Measurements from ENCODE around the gene ELL3.
"Not testable (repeated sequence)": the region's sequence is repeated elsewhere in the genome, so short reads cannot be mapped to it uniquely, and the experiment has no call there.

ELL3 gene

DNA sequence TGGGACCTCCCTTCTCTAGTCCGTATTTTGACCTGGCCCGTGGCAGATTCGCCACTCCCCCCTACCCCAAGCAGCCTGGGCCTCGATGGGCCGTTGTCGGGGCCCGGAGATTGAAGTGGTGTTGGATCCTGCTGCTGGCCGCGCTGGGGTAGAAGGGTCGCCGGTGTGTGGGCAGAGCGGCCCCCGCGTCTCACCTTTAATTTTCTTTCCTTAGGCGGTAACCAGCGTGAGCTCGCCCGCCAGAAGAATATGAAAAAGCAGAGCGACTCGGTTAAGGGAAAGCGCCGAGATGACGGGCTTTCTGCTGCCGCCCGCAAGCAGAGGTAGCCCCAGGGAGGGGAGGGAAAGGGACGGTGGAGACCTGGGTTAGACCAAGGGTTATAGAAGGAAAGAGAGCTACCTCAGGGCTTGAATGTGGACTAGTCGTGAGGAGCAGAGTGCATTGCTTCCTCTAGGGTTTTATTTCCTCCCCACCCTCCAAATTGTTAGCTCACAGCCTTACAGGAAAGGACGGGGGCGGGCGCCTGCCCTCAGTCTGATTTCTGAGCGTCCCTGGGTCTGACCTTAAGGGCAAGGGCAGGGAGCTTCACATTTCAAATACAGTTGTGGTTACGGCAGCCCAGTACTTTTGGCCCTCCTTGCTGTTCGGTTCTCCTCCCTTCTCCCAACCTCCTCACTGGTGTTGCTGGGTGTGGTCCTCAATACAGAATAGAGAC lies 16.2 kb upstream of the ELL3 start:
- no peak for DNase-seq (ENCODE audit: low read depth in 3 of 3, low spot score in 1 of 3)

DNA sequence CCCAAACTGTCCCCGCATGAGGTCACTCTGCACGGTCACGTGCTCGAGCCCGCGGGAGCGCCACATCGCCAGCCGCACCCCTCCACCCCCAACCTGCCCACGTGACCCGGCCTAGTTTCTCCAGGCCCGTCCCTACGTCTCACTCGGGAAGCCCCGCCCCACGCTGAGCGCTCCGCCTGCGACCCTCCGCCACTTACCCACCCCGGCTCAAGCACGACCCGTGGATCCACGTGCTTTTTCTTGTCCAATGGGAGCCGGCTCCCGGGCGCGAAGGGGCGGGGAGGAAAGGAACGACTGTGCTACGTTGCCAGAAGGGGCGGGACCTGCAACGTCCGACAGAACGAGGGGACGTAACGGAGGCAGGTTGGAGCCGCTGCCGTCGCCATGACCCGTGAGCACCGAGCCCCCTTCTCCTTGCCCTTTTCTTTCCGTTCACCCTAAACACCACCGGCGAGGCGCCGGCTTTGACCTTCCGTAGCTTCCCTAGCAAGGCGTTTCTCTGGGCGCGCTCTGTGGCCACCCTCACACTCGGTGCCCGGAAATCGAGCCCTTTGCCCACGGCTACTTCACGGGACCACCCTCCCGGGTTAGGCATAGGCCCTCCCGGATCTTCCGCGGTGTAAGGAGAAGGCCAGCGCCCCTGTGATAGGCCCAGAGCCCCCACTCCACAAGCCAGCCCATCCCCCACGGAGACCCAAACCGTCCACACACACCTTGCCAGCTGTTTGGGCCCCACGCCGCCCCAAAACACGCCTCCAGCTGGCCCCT lies 15.4 kb upstream of the ELL3 start, which contains the start of gene SERF2:
Gene SERF2, plus strand, starts transcription at position 328 of the 768 bp plus-strand sequence. Its CDS starts 57 bp downstream, at position 385.
- DNase-seq (ENCODE audit: low read depth in 3 of 3, low spot score in 1 of 3) = peak; percentile 98 to 99 (median 98)

DNA sequence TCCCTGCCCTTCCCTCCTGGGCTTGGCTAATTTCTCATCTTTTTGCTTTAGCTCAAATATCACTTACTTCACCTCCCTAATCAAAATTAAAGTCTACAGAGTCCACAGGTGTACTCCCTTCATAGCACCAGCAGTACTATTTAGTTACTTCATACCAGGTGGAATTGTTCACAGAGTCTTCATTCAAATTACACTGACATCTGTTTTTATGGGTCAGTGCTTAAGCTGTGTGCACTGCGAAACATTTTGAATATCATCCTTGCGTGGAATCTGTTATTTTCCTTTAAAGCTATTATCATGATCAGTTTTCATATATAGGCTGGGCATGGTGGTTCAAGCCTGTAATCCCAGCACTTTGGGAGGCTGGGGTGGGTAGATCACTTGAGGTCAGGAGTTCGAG lies 12.6 kb upstream of the ELL3 start:
- DNase-seq (ENCODE audit: low read depth in 3 of 3, low spot score in 1 of 3) = no peak

DNA sequence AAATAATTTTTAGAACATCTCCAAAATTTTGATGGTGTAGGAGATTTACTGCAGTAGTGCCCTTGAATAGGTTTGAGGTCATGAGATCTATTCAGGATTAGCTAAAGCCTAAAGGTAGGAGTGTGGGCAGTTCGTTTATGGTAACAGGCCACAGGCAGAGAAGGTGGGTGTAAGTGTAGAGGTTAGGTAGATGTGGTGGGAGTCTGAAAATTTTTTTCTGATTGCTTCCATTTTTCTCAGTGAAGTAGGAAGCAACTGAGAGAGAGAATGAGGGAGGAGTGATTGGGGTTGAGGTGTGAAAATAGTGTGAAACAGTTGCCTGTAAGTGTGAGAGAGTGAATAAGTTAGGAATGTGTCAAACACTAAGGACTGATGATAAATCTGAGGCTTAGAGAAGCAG lies 2.2 kb upstream of the ELL3 start:
- DNase-seq (ENCODE audit: low read depth in 3 of 3, low spot score in 1 of 3) = no peak

DNA sequence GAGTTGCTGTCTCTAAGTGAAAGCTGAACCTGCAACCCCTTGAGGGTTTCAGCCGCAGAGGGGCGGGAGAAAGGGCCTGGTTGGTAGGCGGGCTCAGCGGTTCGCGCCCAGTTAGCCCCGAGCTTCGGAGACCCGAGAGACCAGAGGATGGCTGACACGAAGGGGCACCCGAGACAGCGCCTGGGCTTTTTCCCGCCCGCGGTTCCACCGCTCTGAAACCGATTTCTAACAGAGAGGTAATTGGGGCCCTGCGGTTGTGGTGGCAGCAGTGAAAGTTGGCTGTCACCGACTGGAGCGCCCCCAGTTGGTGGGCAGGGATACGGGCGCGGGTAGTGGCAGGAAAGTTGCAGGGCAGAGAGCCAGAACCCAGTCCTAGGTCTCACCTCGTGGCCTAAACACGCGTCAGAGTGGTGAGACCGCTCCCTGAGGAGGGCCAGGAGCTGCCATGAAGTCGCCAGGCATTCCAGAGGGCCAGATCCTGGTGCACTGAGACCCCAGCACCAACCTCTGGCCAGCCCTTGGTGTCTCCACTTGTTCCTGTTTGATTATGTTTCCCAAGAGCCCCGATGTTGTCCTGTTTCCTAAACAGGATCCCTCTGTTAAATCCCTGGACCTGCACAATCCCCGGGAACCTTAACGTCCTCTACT lies 625 bp upstream of the ELL3 start:
- DNase-seq (ENCODE audit: low read depth in 3 of 3, low spot score in 1 of 3) = peak; percentile 30 to 69 (median 46)

DNA sequence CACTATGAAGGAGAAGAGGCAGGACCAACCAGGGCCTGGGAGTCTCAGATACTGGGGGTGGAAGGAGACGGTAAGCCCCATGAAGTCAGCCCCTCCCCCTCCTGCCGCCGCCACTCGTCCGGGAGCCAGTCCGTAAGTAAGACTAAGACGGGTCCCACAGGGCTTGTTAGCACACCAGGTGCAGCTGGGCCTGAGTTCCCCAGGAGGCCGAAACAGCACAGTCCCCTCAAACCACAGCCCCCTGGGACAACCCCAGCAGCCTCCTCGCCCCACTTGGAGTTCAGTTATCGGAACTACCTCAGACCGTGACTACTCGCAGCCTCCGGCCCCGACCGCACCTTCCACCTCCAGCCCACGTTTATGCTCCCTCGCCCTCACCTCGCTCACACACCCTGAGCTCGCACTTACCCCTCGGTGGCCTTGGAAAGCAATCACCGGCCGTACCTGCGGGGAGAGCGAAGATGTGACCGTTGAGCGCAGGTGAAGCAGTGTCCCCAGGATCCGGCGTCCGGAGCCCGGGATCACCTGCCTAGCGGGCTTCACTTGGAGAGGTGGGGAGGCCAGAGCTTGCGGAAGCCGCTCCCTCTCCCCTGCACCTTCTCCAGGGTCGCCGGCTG lies 557 bp downstream of the ELL3 start:
- DNase-seq (ENCODE audit: low read depth in 3 of 3, low spot score in 1 of 3) = no peak

DNA sequence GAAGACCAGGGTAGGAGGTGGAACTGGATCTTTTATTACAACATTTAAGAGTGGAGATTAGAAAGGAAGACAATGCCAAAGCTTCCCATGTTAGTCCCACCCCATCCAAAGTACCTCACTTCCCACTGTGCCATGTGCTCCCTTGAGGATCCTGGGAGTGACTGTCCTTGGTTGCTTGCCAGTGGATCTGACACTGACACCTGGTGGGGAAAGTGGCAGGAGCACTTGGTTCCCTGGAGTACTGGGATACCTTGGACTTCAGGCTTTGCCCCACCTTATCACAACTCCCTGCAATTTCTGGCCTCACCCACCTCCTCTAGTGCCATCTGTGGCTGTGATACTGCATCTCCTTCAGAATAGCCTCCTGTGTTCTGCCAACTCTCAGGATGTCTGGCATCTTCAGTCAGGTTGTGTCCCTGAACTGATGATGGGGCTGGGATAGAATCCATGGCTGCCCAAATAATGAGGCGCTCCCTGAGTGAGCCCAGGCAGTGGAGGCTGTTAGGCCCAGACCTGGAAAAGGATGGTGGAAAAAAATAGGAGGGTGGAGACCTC lies 1.3 kb downstream of the ELL3 start:
- no peak for DNase-seq (ENCODE audit: low read depth in 3 of 3, low spot score in 1 of 3)

DNA sequence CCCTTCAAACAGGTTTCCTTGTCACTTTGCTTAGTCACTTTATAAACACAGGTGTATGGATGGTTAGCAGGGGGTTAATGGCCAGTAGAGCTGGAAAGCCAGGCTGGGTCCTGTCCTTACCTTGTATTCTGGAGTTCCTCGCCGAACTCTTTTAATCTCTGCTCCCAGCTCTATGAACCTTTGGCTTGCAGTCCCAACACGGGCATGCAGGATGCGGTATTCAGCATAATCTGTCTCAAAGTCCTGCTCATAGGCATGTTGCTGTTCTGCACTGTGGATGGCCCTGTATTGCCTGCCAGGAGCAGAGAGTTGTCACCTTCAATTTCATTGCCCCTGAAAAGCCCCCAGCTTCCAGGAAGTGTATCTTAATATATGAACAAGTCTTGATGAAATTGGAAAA lies 2.7 kb downstream of the ELL3 start:
- DNase-seq (ENCODE audit: low read depth in 3 of 3, low spot score in 1 of 3) = no peak

DNA sequence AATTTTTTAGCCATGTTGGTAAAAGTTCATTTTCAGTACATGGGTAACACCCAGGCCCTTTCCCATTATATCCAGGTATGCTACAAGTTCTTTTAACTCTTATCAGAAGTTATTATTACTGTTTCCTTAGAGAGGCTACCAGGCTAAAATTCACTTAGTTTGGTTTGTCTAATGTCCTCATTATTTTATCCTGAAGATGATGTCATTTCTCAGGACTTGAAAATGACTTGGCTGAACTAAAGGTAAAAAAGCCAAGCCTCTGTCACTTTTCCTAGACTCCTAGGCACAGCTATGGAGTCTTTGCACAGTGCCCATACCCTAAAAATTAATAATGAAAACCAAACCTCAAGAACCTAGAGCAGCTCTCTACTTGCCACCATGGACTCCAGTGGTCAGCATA lies 4.1 kb downstream of the ELL3 start:
- DNase-seq (ENCODE audit: low read depth in 3 of 3, low spot score in 1 of 3) = no peak

DNA sequence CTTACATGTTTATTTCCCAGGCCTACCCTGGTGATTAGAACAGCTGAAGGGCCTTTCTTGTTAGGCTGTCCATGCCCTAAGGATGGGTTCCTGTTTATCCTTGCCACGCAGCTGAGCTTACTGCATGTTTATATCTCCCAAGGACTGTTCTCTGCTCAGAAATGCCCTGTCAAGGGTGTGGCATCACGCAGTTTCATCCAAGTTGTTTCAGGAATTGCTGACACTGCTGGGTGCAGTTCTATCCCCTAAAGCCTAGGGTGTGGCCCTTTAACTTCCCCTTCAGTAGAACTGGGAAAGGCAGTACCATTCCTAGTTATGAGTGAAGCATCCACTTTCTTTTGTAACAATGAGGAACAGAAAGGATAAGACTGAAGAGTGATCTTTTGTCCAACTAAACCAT lies 5.0 kb downstream of the ELL3 start:
- DNase-seq (ENCODE audit: low read depth in 3 of 3, low spot score in 1 of 3) = no peak

DNA sequence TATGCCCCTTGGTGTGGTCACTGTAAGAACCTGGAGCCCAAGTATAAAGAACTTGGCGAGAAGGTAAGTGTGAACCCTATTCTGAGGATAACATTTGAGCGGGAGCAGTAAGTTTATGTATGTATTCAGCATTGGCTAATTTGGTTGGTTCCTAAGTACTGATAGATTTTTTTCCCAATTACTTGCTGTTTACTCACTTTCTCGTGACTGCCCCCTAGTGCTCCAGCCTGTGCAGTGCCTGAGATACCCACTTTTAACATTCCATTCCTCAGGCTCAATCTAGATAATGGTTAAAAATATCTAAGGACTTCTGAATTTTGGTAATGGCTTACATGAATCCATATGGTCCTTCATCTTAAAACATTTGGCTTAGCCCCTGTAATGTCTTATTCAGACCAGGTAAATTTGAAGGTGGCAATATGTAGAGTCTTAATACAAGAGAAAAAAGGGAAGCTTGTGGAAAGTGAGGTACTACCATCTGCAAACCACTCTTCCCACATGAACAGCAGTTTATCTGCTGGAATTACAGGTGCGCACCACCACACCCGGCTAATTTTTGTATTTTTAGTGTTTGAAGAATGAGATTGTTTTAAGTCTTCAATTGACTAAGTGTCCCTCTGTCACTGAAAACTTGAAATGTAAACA lies 7.1 kb downstream of the ELL3 start:
- no peak for DNase-seq (ENCODE audit: low read depth in 3 of 3, low spot score in 1 of 3)

DNA sequence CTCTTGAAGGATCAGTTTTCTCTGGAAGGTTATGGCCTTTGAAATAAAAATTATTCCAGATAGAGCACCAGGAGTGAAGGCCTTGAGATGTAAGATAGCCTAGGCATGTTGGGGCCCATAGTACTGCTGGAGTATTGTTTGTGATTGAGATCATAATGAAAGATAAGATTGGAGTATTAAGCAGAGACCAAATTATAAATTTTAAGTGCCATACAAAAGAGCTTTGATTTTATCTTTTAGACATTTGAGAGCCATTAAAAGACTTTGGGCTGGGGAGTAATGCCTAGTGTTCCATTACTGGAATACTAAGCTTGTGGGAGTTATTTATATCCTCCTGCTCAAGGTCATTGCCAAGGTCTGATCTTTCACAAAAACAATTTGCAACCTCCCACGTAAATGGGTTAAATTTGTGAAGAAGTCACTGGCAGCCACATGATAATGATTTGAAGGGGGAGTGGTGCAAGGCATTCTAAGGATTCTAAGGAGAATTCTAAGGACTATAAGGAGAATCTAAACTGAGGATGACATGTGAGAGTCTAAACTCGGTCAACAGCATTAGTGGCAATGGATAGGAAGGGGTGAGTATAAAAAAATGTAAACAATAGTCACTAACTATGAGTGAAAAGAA lies 12.8 kb downstream of the ELL3 start:
- DNase-seq (ENCODE audit: low read depth in 3 of 3, low spot score in 1 of 3) = no peak

DNA sequence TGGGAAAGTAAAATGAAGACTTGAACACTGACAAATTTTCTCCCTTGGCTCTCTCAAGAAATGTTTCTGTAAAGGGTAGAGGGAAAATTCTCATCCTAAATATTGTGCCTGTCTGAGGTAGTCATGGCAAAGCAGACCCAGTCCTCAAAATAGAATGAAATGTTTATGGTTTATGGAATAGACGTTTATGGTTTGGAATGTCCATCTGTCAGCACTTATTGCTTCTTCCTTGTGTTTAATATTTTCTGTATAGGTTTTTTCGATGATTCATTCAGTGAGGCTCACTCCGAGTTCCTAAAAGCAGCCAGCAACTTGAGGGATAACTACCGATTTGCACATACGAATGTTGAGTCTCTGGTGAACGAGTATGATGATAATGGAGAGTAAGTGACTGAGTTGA lies 13.9 kb downstream of the ELL3 start:
- DNase-seq (ENCODE audit: low read depth in 3 of 3, low spot score in 1 of 3) = no peak

DNA sequence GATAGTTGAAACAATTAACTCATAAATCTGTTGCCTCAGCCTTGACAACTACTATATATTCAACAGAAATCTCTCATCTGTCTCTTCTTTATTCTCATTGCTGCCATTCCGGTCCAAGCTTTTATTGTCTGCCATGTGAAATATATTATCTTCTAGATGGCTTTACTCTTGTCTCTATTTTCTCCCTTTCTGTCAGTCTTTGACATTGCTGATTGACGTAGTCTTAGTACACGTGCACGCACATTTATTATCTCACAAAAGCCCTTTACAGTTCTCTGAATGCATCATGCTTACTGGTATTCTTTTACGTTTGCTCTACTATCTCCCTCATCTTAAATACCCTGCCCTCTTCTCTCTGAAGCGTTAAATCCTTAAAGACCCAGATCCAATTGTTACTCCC lies 24.9 kb downstream of the ELL3 start:
- DNase-seq (ENCODE audit: low read depth in 3 of 3, low spot score in 1 of 3) = no peak

DNA sequence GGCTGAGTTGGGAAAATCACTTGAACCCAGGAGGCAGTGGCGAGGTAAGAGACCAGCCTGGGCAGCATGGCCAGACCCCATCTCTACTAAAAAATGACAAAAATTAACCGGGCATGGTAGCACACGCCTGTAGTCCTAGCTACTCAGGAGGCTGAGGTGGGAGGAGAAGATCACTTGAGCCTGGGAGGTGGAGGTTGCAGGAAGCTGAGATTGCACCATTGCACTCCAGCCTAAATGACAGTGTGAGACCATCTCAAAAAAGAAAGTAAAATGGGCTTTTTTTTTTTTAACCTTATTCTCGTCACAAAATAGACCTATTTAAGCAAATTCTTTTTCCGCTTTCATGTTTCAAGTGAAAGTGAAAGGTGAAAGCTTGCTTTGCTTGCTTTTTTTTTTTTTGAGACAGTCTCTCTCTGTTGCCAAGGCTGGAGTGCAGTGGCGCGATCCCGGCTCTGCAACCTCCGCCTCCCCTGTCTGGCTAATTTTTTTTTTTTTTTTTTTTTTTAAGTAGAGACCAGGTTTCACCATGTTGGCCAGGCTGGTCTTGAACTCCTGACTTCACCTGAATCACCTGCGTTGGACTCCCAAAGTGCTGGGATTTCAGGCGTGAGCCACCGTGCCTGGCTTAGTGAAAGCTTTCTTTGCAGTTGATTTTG lies 26.9 kb downstream of the ELL3 start:
- DNase-seq (ENCODE audit: low read depth in 3 of 3, low spot score in 1 of 3) = no peak

DNA sequence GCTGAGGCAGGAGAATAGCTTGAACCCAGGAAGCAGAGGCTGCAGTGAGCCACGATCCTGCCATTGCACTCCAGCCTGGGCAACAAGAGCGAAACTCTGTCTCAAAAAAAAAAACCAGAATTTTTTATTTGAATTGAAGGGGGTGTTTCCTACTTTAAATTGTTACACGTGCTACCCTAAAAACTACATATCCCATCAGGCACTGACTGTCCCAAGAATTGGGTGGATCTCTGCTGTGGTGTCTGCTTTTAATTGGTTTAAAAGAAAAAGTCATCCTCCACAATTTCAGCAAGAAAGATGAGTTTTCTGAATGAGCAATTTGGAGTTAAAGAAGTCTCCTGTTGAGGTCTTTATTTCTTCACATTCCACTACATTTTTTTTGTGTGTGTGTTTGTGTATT lies 28.4 kb downstream of the ELL3 start:
- DNase-seq (ENCODE audit: low read depth in 3 of 3, low spot score in 1 of 3) = no peak

DNA sequence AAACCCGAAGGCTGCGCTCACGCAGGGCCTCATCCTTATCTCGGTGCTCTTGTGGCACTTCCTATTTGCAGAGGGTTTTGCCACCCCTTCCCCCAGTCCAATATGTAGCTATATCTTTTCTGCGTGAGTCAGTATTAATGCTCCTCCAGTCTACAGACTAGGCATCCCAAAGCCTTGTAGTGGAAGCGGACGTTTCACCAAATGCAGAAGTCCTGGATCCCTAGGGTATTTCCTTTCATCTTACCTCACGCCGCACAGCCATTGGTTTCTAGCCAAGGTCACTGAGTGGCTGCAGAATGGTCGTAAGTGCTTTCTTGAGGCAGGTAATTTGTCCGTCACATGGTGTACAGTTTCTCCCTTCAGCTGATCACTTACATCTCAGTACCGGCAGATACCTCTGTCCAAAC lies 29.9 kb downstream of the ELL3 start:
- not testable (repeated sequence) for DNase-seq (ENCODE audit: low read depth in 3 of 3, low spot score in 1 of 3)

DNA sequence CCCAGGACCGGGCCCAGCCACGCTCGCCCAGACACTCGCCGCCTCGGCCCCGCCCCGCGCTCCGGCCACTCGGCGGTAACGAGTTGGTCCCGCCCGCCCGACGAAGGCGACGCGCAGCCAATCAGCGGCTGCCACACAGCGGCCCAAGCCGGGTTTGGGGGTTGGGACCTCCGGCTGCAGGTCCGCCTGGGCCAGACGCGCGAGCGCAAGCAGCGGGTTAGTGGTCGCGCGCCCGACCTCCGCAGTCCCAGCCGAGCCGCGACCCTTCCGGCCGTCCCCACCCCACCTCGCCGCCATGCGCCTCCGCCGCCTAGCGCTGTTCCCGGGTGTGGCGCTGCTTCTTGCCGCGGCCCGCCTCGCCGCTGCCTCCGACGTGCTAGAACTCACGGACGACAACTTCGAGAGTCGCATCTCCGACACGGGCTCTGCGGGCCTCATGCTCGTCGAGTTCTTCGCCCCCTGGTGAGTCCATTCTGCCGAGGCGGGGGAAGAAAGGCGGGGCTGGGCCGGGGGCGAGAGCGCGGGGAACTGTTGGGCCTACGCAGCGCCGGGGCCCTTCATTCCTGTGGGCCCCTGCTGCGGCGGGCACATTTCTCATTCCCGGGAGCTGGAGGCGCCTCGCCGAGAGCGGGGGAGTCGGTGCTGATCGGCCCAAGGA lies 30.4 kb downstream of the ELL3 start, which contains the start of gene PDIA3:
Gene PDIA3, plus strand, starts transcription at position 194 of the 658 bp plus-strand sequence. Its CDS starts 102 bp downstream, at position 296.
- DNase-seq (ENCODE audit: low read depth in 3 of 3, low spot score in 1 of 3) = peak; percentile 49 to 77 (median 61)

DNA sequence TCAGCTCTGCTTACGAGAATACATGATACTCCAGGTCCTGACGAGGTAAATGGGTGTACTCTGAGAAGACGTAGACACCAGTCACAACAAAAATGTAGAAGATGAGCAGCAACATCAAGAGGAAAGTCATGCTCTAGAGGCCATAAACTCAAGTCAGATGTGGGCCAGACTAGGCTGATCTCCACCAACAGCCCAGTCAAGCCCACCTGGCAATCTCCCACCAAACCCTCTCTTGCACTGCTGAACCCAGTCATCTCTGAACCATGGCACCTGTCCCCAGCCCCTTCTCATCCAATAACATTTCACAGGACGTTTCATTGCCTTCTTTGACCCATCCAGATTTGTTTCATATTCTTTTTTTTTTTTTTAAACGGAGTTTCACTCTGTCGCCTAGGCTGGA lies 41.4 kb downstream of the ELL3 start:
- DNase-seq (ENCODE audit: low read depth in 3 of 3, low spot score in 1 of 3) = no peak

Measured in stimulated activated CD4-positive, alpha-beta T cell treated with anti-CD3 and anti-CD28 coated beads, TNF-alpha, amount 100 ng/mL, for 1 hour (primary cell).